GM13976 (cell line): ENCODE data around the gene KLK5.
A peak's percentile ranks its signal among the peaks of the same experiment; 100 is the strongest.
"Not testable (repeated sequence)": the region's sequence is repeated elsewhere in the genome, so short reads cannot be mapped to it uniquely, and the experiment has no call there.

Experiments used
- DNase-seq: peaks from one replicate; pipeline ENCODE4 v3.0.0; 2012; ENCODE audit warnings: low spot score
- in situ Hi-C: fragments of 300-500 bp; cut with MboI; formaldehyde crosslinking; loops from one replicate; pipeline ENCODE4 v1.12.0; 2022; ENCODE audit warnings: low sequenced_read_pairs, mixed read lengths, inconsistent platforms; ENCODE audit not compliant: unreplicated experiment
- TF ChIP-seq, protein P1 (sequence below): IDR thresholded peaks from 2 replicates; pipeline ENCODE4 v1.5.1; 2012; ENCODE audit warnings: borderline replicate concordance, mild to moderate bottlenecking; ENCODE audit not compliant: insufficient read depth; ENCODE audit errors: extremely low read depth, missing control alignments, control extremely low read depth

KLK5 gene

GRCh38 chr19:50897612-50898011 lies 55.2 kb downstream of the KLK5 start:
- TF ChIP-seq, protein P1, sequence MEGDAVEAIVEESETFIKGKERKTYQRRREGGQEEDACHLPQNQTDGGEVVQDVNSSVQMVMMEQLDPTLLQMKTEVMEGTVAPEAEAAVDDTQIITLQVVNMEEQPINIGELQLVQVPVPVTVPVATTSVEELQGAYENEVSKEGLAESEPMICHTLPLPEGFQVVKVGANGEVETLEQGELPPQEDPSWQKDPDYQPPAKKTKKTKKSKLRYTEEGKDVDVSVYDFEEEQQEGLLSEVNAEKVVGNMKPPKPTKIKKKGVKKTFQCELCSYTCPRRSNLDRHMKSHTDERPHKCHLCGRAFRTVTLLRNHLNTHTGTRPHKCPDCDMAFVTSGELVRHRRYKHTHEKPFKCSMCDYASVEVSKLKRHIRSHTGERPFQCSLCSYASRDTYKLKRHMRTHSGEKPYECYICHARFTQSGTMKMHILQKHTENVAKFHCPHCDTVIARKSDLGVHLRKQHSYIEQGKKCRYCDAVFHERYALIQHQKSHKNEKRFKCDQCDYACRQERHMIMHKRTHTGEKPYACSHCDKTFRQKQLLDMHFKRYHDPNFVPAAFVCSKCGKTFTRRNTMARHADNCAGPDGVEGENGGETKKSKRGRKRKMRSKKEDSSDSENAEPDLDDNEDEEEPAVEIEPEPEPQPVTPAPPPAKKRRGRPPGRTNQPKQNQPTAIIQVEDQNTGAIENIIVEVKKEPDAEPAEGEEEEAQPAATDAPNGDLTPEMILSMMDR: peak; percentile 8
- DNase-seq: no peak
- in situ Hi-C loops: no loop called here

- TF ChIP-seq, protein P1: no peak
- in situ Hi-C loops: no loop called here
- no peak for DNase-seq
Observed at GRCh38 chr19:50897191-50897607, 55.6 kb downstream of the KLK5 start.

- in situ Hi-C loops: no loop called here
- peak; percentile 86 for DNase-seq
- TF ChIP-seq, protein P1: no peak
Observed at GRCh38 chr19:50896591-50897190, 56.1 kb downstream of the KLK5 start.

DNA sequence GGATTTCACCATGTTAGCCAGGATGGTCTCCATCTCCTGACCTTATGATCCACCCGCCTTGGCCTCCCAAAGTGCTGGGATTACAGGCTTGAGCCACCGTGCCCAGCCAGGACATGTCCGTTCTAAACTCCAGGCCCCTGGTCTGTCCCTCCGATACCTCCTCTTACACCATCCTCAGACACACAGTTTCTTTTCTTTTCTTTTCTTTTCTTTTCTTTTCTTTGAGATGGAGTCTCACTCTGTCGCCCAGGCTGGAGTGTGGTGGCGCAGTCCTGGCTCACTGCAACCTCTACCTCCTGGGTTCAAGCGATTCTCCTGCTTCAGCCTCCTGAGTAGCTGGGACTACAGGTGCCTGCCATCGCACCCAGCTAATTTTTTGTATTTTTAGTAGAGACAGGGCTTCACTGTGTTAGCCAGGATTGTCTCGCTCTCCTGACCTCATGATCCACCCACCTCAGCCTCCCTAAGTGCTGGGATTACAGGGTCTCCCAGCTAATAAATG lies 56.7 kb downstream of the KLK5 start:
- DNase-seq, in situ Hi-C loops: not testable (repeated sequence)

DNA sequence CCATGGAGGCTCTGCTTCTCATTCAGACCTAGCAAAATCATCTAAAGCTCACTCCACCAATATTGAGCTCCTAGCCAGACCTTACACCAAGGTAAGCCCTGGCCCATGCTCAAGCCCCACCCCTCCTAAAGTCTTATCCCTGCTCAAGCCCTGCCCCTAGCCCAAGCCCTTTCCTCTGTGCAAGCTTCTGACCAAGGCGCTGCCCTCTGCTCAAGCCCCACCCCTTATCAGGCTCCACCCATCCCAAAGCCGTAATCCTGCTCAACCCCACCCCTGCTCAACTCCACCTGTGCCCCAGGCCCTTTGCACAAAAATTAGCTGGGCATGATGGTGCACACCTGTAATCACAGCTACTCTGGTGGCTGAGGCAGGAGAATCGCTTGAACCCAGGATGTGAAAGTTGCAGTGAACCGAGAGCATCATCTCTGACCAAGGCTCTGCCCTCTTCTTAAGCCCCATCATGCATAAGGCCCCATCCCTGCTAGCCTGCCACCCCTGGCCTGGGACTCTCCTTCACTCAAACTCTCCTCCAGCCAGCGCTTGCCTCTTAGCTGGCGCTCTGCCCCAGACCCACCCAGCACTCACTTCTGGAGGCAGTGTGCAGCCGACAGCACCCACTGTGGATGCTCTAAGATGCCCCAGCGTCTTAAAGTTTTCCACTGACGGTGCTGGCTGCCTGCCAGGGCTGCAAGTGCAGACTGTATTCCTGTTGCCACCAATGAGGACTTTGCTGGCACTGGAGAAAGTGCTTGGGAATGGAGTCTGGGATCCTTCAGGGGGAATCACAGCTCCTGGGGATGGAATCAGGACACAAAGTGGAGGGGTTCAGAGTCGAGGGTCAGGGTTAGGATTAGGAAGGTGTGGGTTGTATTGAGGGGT lies 58.1 kb downstream of the KLK5 start:
- no peak for DNase-seq
- TF ChIP-seq, protein P1: no peak
- in situ Hi-C loops: no loop called here
